ENCODE data around the gene RASL11B. TPM values are rescaled to one million over a fixed set of nuclear protein-coding genes. Genes with fewer than 3 reads are reported as not detected.
"Not testable (repeated sequence)": the region's sequence is repeated elsewhere in the genome, so short reads cannot be mapped to it uniquely, and the experiment has no call there.

Gene RASL11B
- total RNA-seq, 2 experiments from 2014 or later = not detected

- ChIA-PET POLR2A (no interaction called here), CTCF (ENCODE audit: unreplicated experiment) (no interaction called here)
- no peak for DNase-seq (ENCODE audit: low spot score)
- intact Hi-C loops (cut with micrococcal nuclease; ENCODE audit: unreplicated experiment) = no loop called here
- no peak overlapping the region for H3K4me2 ChIP-seq (ENCODE audit: low read length)
- no peaks in the 10 kb centered on the region for H4K20me1 ChIP-seq (ENCODE audit: insufficient read depth, low read length)
- H3K9me2 ChIP-seq (ENCODE audit: insufficient read depth, low read length) = no peaks in the 10 kb centered on the region
- no peaks in the 10 kb centered on the region for H3K36me3 ChIP-seq (ENCODE audit: insufficient read depth, low read length)
- H2AFZ ChIP-seq (ENCODE audit: low read length) = no peak overlapping the region
- H3K4me3 ChIP-seq (ENCODE audit: low read depth, low read length, poor library complexity, severe bottlenecking) = no peak overlapping the region
- no peaks in the 10 kb centered on the region for H3K79me2 ChIP-seq (ENCODE audit: insufficient read depth, low read depth, low read length)
- H3K27ac ChIP-seq (ENCODE audit: low read depth, low read length, poor library complexity, severe bottlenecking) = no peak overlapping the region
- no peak for TF ChIP-seq EZH2phosphoT487 (IDR thresholded peaks at IDR 0.05; ENCODE audit: borderline replicate concordance, low read depth, low read length)
- TF ChIP-seq CTCF (conservative IDR thresholded peaks at IDR 0.05; ENCODE audit: low read length) = no peak
- no TSS peak for BruUV-seq (replicated peaks)
- H3K9me3 ChIP-seq (ENCODE audit: low read length) = no peaks in the 10 kb centered on the region
- no peaks in the 10 kb centered on the region for H3K4me1 ChIP-seq (ENCODE audit: insufficient read depth, low read length, poor library complexity, severe bottlenecking)
Observed at GRCh38 chr4:52824603-52825459, 37.3 kb upstream of the RASL11B start.

- no peak overlapping the region for H3K4me2 ChIP-seq (ENCODE audit: low read length)
Observed at GRCh38 chr4:52825460-52826090, 36.5 kb upstream of the RASL11B start.

GRCh38 chr4:52833941-52834525 is 28.1 kb upstream of the RASL11B start:
- Histone ChIP-seq H3K36me3 (ENCODE audit: insufficient read depth, low read length) (no peaks in the 10 kb centered on the region), H3K79me2 (ENCODE audit: insufficient read depth, low read depth, low read length) (no peaks in the 10 kb centered on the region), H3K4me1 (ENCODE audit: insufficient read depth, low read length, poor library complexity, severe bottlenecking) (no peaks in the 10 kb centered on the region), H3K4me3 (ENCODE audit: low read depth, low read length, poor library complexity, severe bottlenecking) (no peak overlapping the region), H3K4me2 (ENCODE audit: low read length) (no peak overlapping the region), H3K9me3 (ENCODE audit: low read length) (no peaks in the 10 kb centered on the region), H4K20me1 (ENCODE audit: insufficient read depth, low read length) (no peaks in the 10 kb centered on the region), H3K9me2 (ENCODE audit: insufficient read depth, low read length) (no peaks in the 10 kb centered on the region), H3K27ac (ENCODE audit: low read depth, low read length, poor library complexity, severe bottlenecking) (no peak overlapping the region), H2AFZ (ENCODE audit: low read length) (no peak overlapping the region)
- no peak for TF ChIP-seq CTCF (conservative IDR thresholded peaks at IDR 0.05; ENCODE audit: low read length)
- no peak for TF ChIP-seq EZH2phosphoT487 (IDR thresholded peaks at IDR 0.05; ENCODE audit: borderline replicate concordance, low read depth, low read length)
- CTCF ChIA-PET (ENCODE audit: unreplicated experiment) = no interaction called here
- intact Hi-C loops (cut with micrococcal nuclease; ENCODE audit: unreplicated experiment) = no loop called here
- no TSS peak for BruUV-seq (replicated peaks)
- DNase-seq (ENCODE audit: low spot score) = no peak
- POLR2A ChIA-PET = no interaction called here

More at GRCh38 chr4:52825460-52826090, 36.5 kb upstream of the RASL11B start:
- intact Hi-C loops (cut with micrococcal nuclease; ENCODE audit: unreplicated experiment) = no loop called here
- Histone ChIP-seq H3K9me3 (ENCODE audit: low read length) (no peaks in the 10 kb centered on the region), H3K4me3 (ENCODE audit: low read depth, low read length, poor library complexity, severe bottlenecking) (no peak overlapping the region), H3K9me2 (ENCODE audit: insufficient read depth, low read length) (no peaks in the 10 kb centered on the region), H3K4me1 (ENCODE audit: insufficient read depth, low read length, poor library complexity, severe bottlenecking) (no peaks in the 10 kb centered on the region), H4K20me1 (ENCODE audit: insufficient read depth, low read length) (no peaks in the 10 kb centered on the region), H3K27ac (ENCODE audit: low read depth, low read length, poor library complexity, severe bottlenecking) (no peak overlapping the region), H2AFZ (ENCODE audit: low read length) (no peak overlapping the region), H3K36me3 (ENCODE audit: insufficient read depth, low read length) (no peaks in the 10 kb centered on the region), H3K79me2 (ENCODE audit: insufficient read depth, low read depth, low read length) (no peaks in the 10 kb centered on the region)
- ChIA-PET POLR2A (no interaction called here), CTCF (ENCODE audit: unreplicated experiment) (no interaction called here)
- no TSS peak for BruUV-seq (replicated peaks)
- no peak for DNase-seq (ENCODE audit: low spot score)
- no peak for TF ChIP-seq EZH2phosphoT487 (IDR thresholded peaks at IDR 0.05; ENCODE audit: borderline replicate concordance, low read depth, low read length)

- H3K36me3 ChIP-seq (ENCODE audit: insufficient read depth, low read length); H3K27ac ChIP-seq (ENCODE audit: low read depth, low read length, poor library complexity, severe bottlenecking); H3K4me2 ChIP-seq (ENCODE audit: low read length); CTCF ChIA-PET (ENCODE audit: unreplicated experiment); H4K20me1 ChIP-seq (ENCODE audit: insufficient read depth, low read length); H3K9me2 ChIP-seq (ENCODE audit: insufficient read depth, low read length); BruUV-seq (replicated peaks); intact Hi-C loops (cut with micrococcal nuclease; ENCODE audit: unreplicated experiment); DNase-seq (ENCODE audit: low spot score); H3K9me3 ChIP-seq (ENCODE audit: low read length); H3K4me1 ChIP-seq (ENCODE audit: insufficient read depth, low read length, poor library complexity, severe bottlenecking); H3K79me2 ChIP-seq (ENCODE audit: insufficient read depth, low read depth, low read length); H2AFZ ChIP-seq (ENCODE audit: low read length); H3K4me3 ChIP-seq (ENCODE audit: low read depth, low read length, poor library complexity, severe bottlenecking): not testable (repeated sequence)
- POLR2A ChIA-PET = interaction anchor here (0.6 kb wide), 1 partner anchor 108 kb away, joined by 3 read pairs; no protein-coding TSS in a partner anchor
Observed at GRCh38 chr4:52834641-52835456, 27.3 kb upstream of the RASL11B start.

Data from OCI-LY7 (cell line).